ENCODE data around the gene FGF2. TPM values are rescaled to one million over a fixed set of nuclear protein-coding genes. Genes with fewer than 3 reads are reported as not detected.
"Not testable (repeated sequence)": the region's sequence is repeated elsewhere in the genome, so short reads cannot be mapped to it uniquely, and the experiment has no call there.

Gene FGF2
- total RNA-seq, 1 experiment from 2014 or later: 99.0 TPM

DNA sequence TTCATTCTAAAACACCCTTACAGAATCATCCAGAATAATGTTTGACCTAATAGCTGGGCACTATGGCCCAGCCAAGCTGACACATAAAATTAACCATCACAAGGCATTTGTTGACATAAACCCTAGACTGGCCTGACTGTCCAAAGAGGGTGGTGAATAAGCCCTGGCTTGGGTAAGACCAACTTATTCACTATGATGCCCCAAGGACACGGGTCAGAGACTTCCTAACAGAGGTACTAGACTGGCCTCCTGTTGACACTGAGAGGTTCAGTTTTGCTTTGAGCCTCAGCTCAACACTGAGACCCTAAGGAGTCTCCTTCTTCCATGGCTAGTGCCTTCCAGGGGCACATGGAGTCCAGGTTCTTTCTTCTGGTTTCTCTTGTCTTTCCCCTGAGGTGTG lies 21.3 kb downstream of the FGF2 start:
- Histone ChIP-seq H2BK20ac (ENCODE audit: low read depth, low read length, poor library complexity, severe bottlenecking) (no peak overlapping the region), H2AK5ac (ENCODE audit: insufficient read length, low read length) (no peak overlapping the region), H3K23ac (ENCODE audit: insufficient read length, low read depth, low read length) (no peak overlapping the region), H3K27me3 (ENCODE audit: insufficient read depth, low read length) (no peaks in the 10 kb centered on the region), H3K79me2 (ENCODE audit: insufficient read depth, low read length) (peaks cover 70% of the 10 kb centered on the region), H2BK15ac (ENCODE audit: low read depth, low read length) (no peak overlapping the region), H3K23me2 (ENCODE audit: insufficient read length, low read depth, low read length, poor library complexity, severe bottlenecking) (no peaks in the 10 kb centered on the region), H3K9ac (ENCODE audit: extremely low read depth, insufficient read length, low read length) (no peak overlapping the region), H3K79me1 (ENCODE audit: insufficient read depth, low read depth, low read length, poor library complexity, severe bottlenecking) (no peaks in the 10 kb centered on the region), H3T11ph (ENCODE audit: low read length) (no peak overlapping the region), H2BK5ac (ENCODE audit: insufficient read length, low read length) (no peak overlapping the region), H3K4ac (ENCODE audit: low read depth, low read length) (no peak overlapping the region), H2AFZ (ENCODE audit: low read length) (no peak overlapping the region), H2BK12ac (ENCODE audit: insufficient read length, low read depth, low read length) (no peak overlapping the region), H3K4me1 (ENCODE audit: insufficient read depth, low read length) (peaks cover 18% of the 10 kb centered on the region; the same call in 1 of the 2 replicates), H4K8ac (replicated peaks; ENCODE audit: insufficient read length, low read depth, low read length) (no peak overlapping the region), H3K27ac (ENCODE audit: insufficient read length, low read depth, low read length) (no peak overlapping the region), H3K56ac (ENCODE audit: insufficient read length, low read depth, low read length) (no peak overlapping the region), H4K5ac (ENCODE audit: insufficient read length, low read depth, low read length) (no peak overlapping the region), H4K91ac (ENCODE audit: insufficient read length, low read depth, low read length) (no peak overlapping the region), H3K18ac (ENCODE audit: insufficient read length, low read depth, low read length) (no peak overlapping the region), H3K14ac (ENCODE audit: insufficient read depth, low read length) (no peak overlapping the region), H3K4me2 (ENCODE audit: insufficient read depth, insufficient read length, low read length) (no peak overlapping the region), H4K20me1 (ENCODE audit: control insufficient read depth, insufficient read depth, insufficient read length) (peaks cover 3% of the 10 kb centered on the region), H2BK120ac (ENCODE audit: low read depth, low read length, poor library complexity, severe bottlenecking) (no peak overlapping the region), H3K9me3 (ENCODE audit: control insufficient read depth, low read depth, low read length) (no peaks in the 10 kb centered on the region)
- Mint-ChIP-seq H3K27me3 (ENCODE audit: low read depth) (no peaks in the 10 kb centered on the region), H3K4me3 (no peak overlapping the region), H3K27ac (no peak overlapping the region; a peak in 3 of 7 replicates), H3K4me1 (peaks cover 83 to 91% of the 10 kb centered on the region in 2 experiments), H3K9me3 (peaks cover 0 to 6% of the 10 kb centered on the region in 2 experiments; a peak in 3 of 5 replicates), H3K36me3 (ENCODE audit: insufficient read depth in 1 of 3, low read depth in 3 of 3) (peaks cover 36 to 62% (median 59%) of the 10 kb centered on the region in 3 experiments; a peak in 6 of 7 replicates)
- no CpG with 5 or more reads among the region's 1 CpG for WGBS (ENCODE audit: extremely low coverage, insufficient read length, low lambda C conversion rate)
- TF ChIP-seq, protein P1, sequence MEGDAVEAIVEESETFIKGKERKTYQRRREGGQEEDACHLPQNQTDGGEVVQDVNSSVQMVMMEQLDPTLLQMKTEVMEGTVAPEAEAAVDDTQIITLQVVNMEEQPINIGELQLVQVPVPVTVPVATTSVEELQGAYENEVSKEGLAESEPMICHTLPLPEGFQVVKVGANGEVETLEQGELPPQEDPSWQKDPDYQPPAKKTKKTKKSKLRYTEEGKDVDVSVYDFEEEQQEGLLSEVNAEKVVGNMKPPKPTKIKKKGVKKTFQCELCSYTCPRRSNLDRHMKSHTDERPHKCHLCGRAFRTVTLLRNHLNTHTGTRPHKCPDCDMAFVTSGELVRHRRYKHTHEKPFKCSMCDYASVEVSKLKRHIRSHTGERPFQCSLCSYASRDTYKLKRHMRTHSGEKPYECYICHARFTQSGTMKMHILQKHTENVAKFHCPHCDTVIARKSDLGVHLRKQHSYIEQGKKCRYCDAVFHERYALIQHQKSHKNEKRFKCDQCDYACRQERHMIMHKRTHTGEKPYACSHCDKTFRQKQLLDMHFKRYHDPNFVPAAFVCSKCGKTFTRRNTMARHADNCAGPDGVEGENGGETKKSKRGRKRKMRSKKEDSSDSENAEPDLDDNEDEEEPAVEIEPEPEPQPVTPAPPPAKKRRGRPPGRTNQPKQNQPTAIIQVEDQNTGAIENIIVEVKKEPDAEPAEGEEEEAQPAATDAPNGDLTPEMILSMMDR (conservative IDR thresholded peaks at IDR 0.05): no peak
- no peak for DNase-seq

DNA sequence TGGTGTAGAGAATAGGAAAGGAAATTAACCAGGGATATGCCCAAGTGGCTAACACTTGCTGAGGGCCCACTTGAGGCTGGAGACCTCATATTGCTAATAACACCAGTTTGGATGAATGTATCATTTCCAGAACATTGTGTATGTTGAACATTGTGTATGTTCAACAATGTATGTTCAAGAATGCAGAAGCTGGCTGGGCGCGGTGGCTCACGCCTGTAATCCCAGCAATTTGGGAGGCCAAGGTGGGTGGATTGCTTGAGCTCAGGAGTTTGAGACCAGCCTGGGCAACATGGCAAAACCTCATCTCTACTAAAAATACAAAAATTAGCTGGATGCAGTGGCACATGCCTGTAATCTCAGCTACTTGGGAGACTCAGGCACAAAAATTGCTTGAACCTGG lies 23.2 kb downstream of the FGF2 start:
- H3K27ac ChIP-seq (ENCODE audit: insufficient read length, low read depth, low read length): not testable (repeated sequence)

More for the DNA sequence above, 23.2 kb downstream of the FGF2 start:
- H3K79me2 ChIP-seq (ENCODE audit: insufficient read depth, low read length): peaks cover 71% of the 10 kb centered on the region
- Mint-ChIP-seq H3K4me1 (peaks cover 82 to 89% of the 10 kb centered on the region in 2 experiments), H3K27ac (peak overlapping the region in 2 of 3 experiments; percentile 25 to 96; a peak in 3 of 7 replicates), H3K36me3 (ENCODE audit: insufficient read depth in 1 of 3, low read depth in 3 of 3) (peaks cover 31 to 57% (median 48%) of the 10 kb centered on the region in 3 experiments; a peak in 6 of 7 replicates)
- not testable (repeated sequence) for H3K23ac ChIP-seq (ENCODE audit: insufficient read length, low read depth, low read length); H2AFZ ChIP-seq (ENCODE audit: low read length); H4K8ac ChIP-seq (replicated peaks; ENCODE audit: insufficient read length, low read depth, low read length); H3K4me3 Mint-ChIP-seq; H3K9me3 Mint-ChIP-seq; H3K79me1 ChIP-seq (ENCODE audit: insufficient read depth, low read depth, low read length, poor library complexity, severe bottlenecking); H2BK5ac ChIP-seq (ENCODE audit: insufficient read length, low read length); H4K91ac ChIP-seq (ENCODE audit: insufficient read length, low read depth, low read length); H2BK20ac ChIP-seq (ENCODE audit: low read depth, low read length, poor library complexity, severe bottlenecking); H3K9ac ChIP-seq (ENCODE audit: extremely low read depth, insufficient read length, low read length); H3K4me2 ChIP-seq (ENCODE audit: insufficient read depth, insufficient read length, low read length); DNase-seq; H2BK12ac ChIP-seq (ENCODE audit: insufficient read length, low read depth, low read length); H3K27me3 Mint-ChIP-seq (ENCODE audit: low read depth); H3K23me2 ChIP-seq (ENCODE audit: insufficient read length, low read depth, low read length, poor library complexity, severe bottlenecking); H2AK5ac ChIP-seq (ENCODE audit: insufficient read length, low read length); H3K4ac ChIP-seq (ENCODE audit: low read depth, low read length); H2BK15ac ChIP-seq (ENCODE audit: low read depth, low read length); H3K27me3 ChIP-seq (ENCODE audit: insufficient read depth, low read length); H3K18ac ChIP-seq (ENCODE audit: insufficient read length, low read depth, low read length); H4K20me1 ChIP-seq (ENCODE audit: control insufficient read depth, insufficient read depth, insufficient read length); H3K14ac ChIP-seq (ENCODE audit: insufficient read depth, low read length); H2BK120ac ChIP-seq (ENCODE audit: low read depth, low read length, poor library complexity, severe bottlenecking); H4K5ac ChIP-seq (ENCODE audit: insufficient read length, low read depth, low read length); H3K9me3 ChIP-seq (ENCODE audit: control insufficient read depth, low read depth, low read length); H3T11ph ChIP-seq (ENCODE audit: low read length); H3K56ac ChIP-seq (ENCODE audit: insufficient read length, low read depth, low read length)
- peaks cover 22% of the 10 kb centered on the region; the same call in 1 of the 2 replicates for H3K4me1 ChIP-seq (ENCODE audit: insufficient read depth, low read length)
- WGBS (ENCODE audit: extremely low coverage, insufficient read length, low lambda C conversion rate): no CpG with 5 or more reads among the region's 3 CpGs

Measured in H9 (cell line).